ENCODE results near the gene PCNT. TPM values are rescaled to one million over a fixed set of nuclear protein-coding genes. Genes with fewer than 3 reads are reported as not detected.

PCNT gene
- total and polyA plus RNA-seq, 9 of the 15 experiments (the other 6 are each of a cell fraction or from before 2014, with no cell fraction given), result 9.1 to 53.5 (median 31.3) TPM

- TF ChIP-seq RREB1 (CRISPR knock-in tag; IDR thresholded peaks at IDR 0.05), result no peak
- no peak for TF ChIP-seq CHD1 (IDR thresholded peaks at IDR 0.05; ENCODE audit: low read length)
- TF ChIP-seq THAP12 (CRISPR knock-in tag; IDR thresholded peaks at IDR 0.05), result no peak
- no peak for TF ChIP-seq ZFP30 (CRISPR knock-in tag; IDR thresholded peaks at IDR 0.05; ENCODE audit: borderline replicate concordance)
- TF ChIP-seq RFX5 (IDR thresholded peaks at IDR 0.05; ENCODE audit: low read depth, low read length), result no peak
- no peak for TF ChIP-seq CHCHD3 (CRISPR knock-in tag; IDR thresholded peaks at IDR 0.05)
- TF ChIP-seq MTF1 (CRISPR knock-in tag; IDR thresholded peaks at IDR 0.05; ENCODE audit: borderline replicate concordance), result no peak
- no peak for TF ChIP-seq ZFPM2 (CRISPR knock-in tag; IDR thresholded peaks at IDR 0.05)
- TF ChIP-seq UBTF (IDR thresholded peaks at IDR 0.05; ENCODE audit: borderline replicate concordance in 1 of 2, low read depth in 2 of 2, low read length in 2 of 2), result peak in 1 of 2 experiments; percentile 43; a peak in 1 of 4 replicates
These were observed 135.6 kb downstream of the PCNT start (continued) for GRCh38 chr21:46459356-46460112.
